Sigmoid colon (tissue), 4 donors: ENCODE data around the gene FMO5.

Source experiments
- CTCF ChIP-seq, 4 experiments: fragments of 450-650 bp in 3 of 4; fragments of 200-600 bp in 1 of 4; IDR thresholded peaks; one replicate each; pipeline ENCODE4 v1.5.1; 2016 to 2019; ENCODE audit warnings: antibody characterized with exemption in 4 of 4, mild to moderate bottlenecking in 3 of 4, moderate library complexity in 2 of 4
- POLR2A ChIP-seq, 2 donors: fragments of 450-650 bp; IDR thresholded peaks; one replicate each; pipeline ENCODE4 v1.6.1; 2016; ENCODE audit warnings: antibody characterized with exemption in 2 of 2, mild to moderate bottlenecking in 2 of 2, moderate library complexity in 2 of 2
- POLR2AphosphoS5 ChIP-seq, 4 donors: sonication (generic); formaldehyde crosslinking; IDR thresholded peaks; one replicate each; pipeline ENCODE4 v1.6.1; 2017; ENCODE audit warnings: antibody characterized with exemption in 4 of 4

DNA sequence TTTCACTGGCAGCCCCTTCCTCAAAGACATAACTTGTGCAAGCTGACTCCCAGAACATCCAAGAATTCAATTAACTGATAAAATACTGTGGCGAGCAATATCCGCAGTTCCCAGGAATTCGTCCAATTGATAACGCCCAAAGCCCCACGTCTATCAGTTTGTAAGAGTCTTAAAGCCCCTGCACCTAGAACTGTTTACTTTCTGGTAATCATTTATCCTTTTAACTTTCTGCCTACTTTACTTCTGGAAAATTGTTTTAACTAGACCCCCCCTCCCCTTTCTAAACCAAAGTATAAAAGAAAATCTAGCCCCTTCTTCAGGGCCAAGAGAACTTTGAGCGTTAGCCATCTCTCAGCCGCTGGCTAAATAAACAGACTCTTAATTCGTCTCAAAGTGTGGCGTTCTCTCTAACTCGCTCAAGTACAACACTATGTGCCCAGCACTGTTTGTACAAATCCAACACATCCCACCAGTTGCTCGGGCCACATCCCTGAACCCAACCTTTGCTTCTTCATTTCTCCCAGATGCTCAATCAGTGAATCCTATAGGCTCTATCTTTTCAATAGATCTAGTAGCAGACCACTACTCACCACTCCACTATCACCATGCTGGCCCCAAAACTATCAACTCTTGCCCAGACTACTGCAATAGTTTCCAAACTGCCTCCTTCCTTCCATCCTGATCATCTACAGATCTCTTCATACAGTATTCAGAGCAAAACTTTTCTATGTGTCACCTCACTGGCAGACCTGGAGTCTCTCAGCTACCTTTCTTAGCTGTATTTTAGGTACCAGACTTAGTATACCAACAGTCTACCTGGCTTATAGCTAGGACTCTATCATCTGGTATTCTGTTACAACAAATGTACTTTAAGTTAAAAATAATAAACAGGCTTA, 14.0 kb upstream of the FMO5 start:
- no peak for TF ChIP-seq CTCF (IDR thresholded peaks at IDR 0.05)
- TF ChIP-seq POLR2AphosphoS5 (IDR thresholded peaks at IDR 0.05), result no peak
- no peak for TF ChIP-seq POLR2A (IDR thresholded peaks at IDR 0.05)
